ENCODE results near the gene C6orf120.

GRCh38 chr6:169671563-169671962, 30.4 kb upstream of the C6orf120 start:
- TF ChIP-seq CTCF (IDR thresholded peaks at IDR 0.05) (no peak), POLR2A (IDR thresholded peaks at IDR 0.05) (no peak), POLR2AphosphoS5 (IDR thresholded peaks at IDR 0.05) (no peak)

Measured in upper lobe of left lung (tissue), 4 donors.